Measurements from ENCODE around the gene ZNF214.
"Not testable (repeated sequence)": the region's sequence is repeated elsewhere in the genome, so short reads cannot be mapped to it uniquely, and the experiment has no call there.

Gene ZNF214

DNA sequence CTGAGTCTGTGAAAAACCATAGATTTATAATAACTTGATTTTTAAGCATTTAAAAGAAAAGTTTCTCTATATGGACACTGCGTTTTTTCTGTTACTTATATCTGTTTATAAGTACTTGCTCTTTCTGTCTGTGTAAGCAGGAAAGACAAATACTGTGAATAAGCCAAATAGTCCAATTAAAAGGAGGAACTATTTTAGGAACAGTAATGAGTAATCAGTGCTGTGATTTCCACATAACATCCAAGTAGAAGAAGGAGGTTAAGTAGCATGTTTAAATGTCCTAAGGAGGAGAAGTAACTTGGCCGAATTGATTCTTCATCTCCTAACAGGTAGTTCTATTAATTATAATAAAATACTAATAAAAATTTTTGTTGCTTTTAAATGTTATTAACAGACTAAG lies 40.8 kb downstream of the ZNF214 start:
- H3K4me3 ChIP-seq (ENCODE audit: low read length) = no peak overlapping the region
- no peaks in the 10 kb centered on the region for H3K4me1 ChIP-seq (ENCODE audit: control insufficient read depth, low read depth, low read length)
- no peaks in the 10 kb centered on the region for H3K36me3 ChIP-seq (ENCODE audit: control insufficient read depth, low read depth, low read length)
- H3K9me3 ChIP-seq (ENCODE audit: control insufficient read depth, low read depth, low read length) = no peaks in the 10 kb centered on the region
- H3K27me3 ChIP-seq (ENCODE audit: control insufficient read depth, insufficient read depth, low read length) = no peaks in the 10 kb centered on the region
- no peak overlapping the region for H3K9ac ChIP-seq (ENCODE audit: low read length)
- H3K27ac ChIP-seq (ENCODE audit: low read length) = no peak overlapping the region

DNA sequence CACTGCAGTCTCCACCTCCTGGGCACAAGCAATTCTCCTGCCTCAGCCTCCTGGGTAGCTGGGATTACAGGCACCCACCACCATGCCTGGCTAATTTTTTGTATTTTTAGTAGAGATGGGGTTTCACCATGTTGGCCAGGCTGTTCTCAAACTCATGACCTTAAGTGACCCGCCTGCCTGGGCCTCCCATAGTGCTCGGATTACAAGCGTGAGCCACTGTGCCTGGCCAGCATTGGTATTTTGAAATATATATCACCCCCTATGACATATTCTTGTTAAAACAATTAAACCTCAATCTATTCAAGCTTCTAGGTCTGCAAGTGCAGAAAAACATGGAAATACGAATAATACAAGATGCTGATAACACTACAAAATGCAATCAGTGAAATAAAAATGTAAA lies 50.3 kb downstream of the ZNF214 start:
- H3K9ac ChIP-seq (ENCODE audit: low read length) = not testable (repeated sequence)

DNA sequence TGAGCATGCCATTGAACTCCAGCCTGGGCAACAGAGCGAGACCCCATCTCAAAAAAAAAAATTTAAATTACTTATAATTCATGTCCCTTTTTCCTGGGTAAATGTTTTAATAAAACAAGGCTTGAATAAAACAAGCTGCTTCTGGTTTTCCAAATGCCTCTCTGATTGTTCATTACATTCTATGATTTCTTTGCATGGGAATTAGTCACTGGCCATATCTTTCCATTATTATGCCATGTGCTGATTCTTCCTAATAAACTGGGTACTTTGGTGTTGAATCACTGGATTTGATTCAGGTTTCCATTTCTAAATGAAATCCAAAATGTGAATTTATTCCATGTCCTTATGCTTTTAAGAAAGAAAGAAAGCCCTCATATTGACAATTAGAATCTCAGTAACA lies 51.3 kb downstream of the ZNF214 start:
- no peak overlapping the region for H3K4me3 ChIP-seq (ENCODE audit: low read length)
- H3K4me1 ChIP-seq (ENCODE audit: control insufficient read depth, low read depth, low read length) = no peaks in the 10 kb centered on the region
- H3K27me3 ChIP-seq (ENCODE audit: control insufficient read depth, insufficient read depth, low read length) = no peaks in the 10 kb centered on the region
- H3K9ac ChIP-seq (ENCODE audit: low read length) = no peak overlapping the region
- H3K9me3 ChIP-seq (ENCODE audit: control insufficient read depth, low read depth, low read length) = no peaks in the 10 kb centered on the region
- no peaks in the 10 kb centered on the region for H3K36me3 ChIP-seq (ENCODE audit: control insufficient read depth, low read depth, low read length)
- H3K27ac ChIP-seq (ENCODE audit: low read length) = no peak overlapping the region

More for the DNA sequence above, 50.3 kb downstream of the ZNF214 start:
- not testable (repeated sequence) for H3K4me3 ChIP-seq (ENCODE audit: low read length); H3K27me3 ChIP-seq (ENCODE audit: control insufficient read depth, insufficient read depth, low read length); H3K9me3 ChIP-seq (ENCODE audit: control insufficient read depth, low read depth, low read length); H3K27ac ChIP-seq (ENCODE audit: low read length); H3K4me1 ChIP-seq (ENCODE audit: control insufficient read depth, low read depth, low read length); H3K36me3 ChIP-seq (ENCODE audit: control insufficient read depth, low read depth, low read length)

DNA sequence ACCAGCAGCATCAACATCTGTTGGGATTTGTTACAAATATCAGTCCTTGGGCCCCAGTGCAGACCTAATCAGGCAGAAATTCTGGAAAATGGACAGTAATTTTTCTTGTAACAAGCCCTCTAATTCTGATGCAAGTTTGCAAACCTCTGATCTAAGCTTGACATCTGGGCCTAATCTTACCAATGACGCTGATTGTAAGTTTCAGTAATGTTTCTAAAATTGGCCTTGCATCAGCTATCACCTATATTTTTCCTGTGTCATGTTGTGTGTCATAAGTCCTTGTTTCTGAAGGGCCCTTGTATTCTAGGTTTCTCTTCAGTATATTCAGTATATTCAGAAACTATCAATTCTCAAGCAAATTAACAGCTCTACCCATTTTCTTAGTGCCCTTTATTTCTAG lies 57.5 kb downstream of the ZNF214 start:
- Histone ChIP-seq H3K36me3 (ENCODE audit: control insufficient read depth, low read depth, low read length) (no peaks in the 10 kb centered on the region), H3K4me3 (ENCODE audit: low read length) (no peak overlapping the region), H3K4me1 (ENCODE audit: control insufficient read depth, low read depth, low read length) (no peaks in the 10 kb centered on the region), H3K9ac (ENCODE audit: low read length) (no peak overlapping the region), H3K9me3 (ENCODE audit: control insufficient read depth, low read depth, low read length) (no peaks in the 10 kb centered on the region), H3K27me3 (ENCODE audit: control insufficient read depth, insufficient read depth, low read length) (no peaks in the 10 kb centered on the region), H3K27ac (ENCODE audit: low read length) (no peak overlapping the region)

DNA sequence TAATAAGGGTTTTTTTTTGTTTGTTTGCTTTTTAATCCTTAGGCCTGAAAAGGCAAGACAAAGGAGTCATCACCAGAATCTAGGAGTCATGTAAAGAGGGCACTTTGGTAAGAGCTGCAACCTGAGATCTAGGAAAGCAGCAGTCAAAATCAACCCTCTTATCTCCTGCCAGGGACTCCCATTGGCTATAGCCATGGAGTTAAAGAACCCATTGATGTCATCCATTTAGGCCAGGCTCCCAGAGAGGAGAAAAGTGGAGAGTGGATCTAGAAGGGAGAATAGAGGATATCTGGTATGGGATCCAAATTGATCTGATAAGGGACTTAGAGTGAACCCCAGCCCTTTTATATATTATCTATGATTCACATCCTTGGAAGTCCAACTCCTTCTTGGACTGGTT lies 58.0 kb downstream of the ZNF214 start:
- H3K27ac ChIP-seq (ENCODE audit: low read length) = no peak overlapping the region
- no peak overlapping the region for H3K4me3 ChIP-seq (ENCODE audit: low read length)
- H3K9me3 ChIP-seq (ENCODE audit: control insufficient read depth, low read depth, low read length) = no peaks in the 10 kb centered on the region
- H3K27me3 ChIP-seq (ENCODE audit: control insufficient read depth, insufficient read depth, low read length) = no peaks in the 10 kb centered on the region
- H3K4me1 ChIP-seq (ENCODE audit: control insufficient read depth, low read depth, low read length) = no peaks in the 10 kb centered on the region
- no peak overlapping the region for H3K9ac ChIP-seq (ENCODE audit: low read length)
- peaks cover under 1% of the 10 kb centered on the region for H3K36me3 ChIP-seq (ENCODE audit: control insufficient read depth, low read depth, low read length)

DNA sequence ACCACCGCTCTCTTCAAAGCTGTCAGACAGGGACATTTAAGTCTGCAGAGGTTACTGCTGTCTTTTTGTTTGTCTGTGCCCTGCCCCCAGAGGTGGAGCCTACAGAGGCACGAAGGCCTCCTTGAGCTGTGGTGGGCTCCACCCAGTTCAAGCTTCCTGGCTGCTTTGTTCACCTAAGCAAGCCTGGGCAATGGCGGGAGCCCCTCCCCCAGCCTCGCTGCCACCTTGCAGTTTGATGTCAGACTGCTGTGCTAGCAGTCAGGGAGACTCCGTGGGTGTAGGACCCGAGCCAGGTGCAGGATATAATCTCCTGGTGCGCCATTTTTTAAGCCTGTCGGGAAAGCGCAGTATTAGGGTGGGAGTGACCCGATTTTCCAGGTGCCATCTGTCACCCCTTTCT lies 65.9 kb downstream of the ZNF214 start:
- peaks cover 23% of the 10 kb centered on the region for H3K36me3 ChIP-seq (ENCODE audit: control insufficient read depth, low read depth, low read length)
- not testable (repeated sequence) for H3K4me1 ChIP-seq (ENCODE audit: control insufficient read depth, low read depth, low read length); H3K9ac ChIP-seq (ENCODE audit: low read length); H3K4me3 ChIP-seq (ENCODE audit: low read length); H3K27me3 ChIP-seq (ENCODE audit: control insufficient read depth, insufficient read depth, low read length); H3K9me3 ChIP-seq (ENCODE audit: control insufficient read depth, low read depth, low read length); H3K27ac ChIP-seq (ENCODE audit: low read length)
